Neutrophil (primary cell): ENCODE data around the gene TTLL5.

Experiments used
- H3K27ac ChIP-seq: fragments of 200-600 bp; sonication (generic); 2 replicates; pipeline ENCODE4 v1.5.1; 2016; ENCODE audit warnings: mild to moderate bottlenecking, moderate library complexity
- H3K27me3 ChIP-seq: fragments of 200-600 bp; sonication (generic); 2 replicates; pipeline ENCODE4 v1.6.0; 2016; ENCODE audit warnings: mild to moderate bottlenecking
- H3K36me3 ChIP-seq: fragments of 200-600 bp; sonication (generic); 2 replicates; pipeline ENCODE4 v1.5.1; 2017
- H3K4me1 ChIP-seq, 2 experiments: fragments of 200-600 bp in 1 of 2; sonication (generic) in 1 of 2; 1 replicate in 1 of 2; 2 replicates in 1 of 2; pipeline versions ENCODE4 v1.5.1 to v1.6.1; 2013 to 2016; ENCODE audit warnings: low read depth in 1 of 2, low read length in 1 of 2, mild to moderate bottlenecking in 1 of 2, moderate library complexity in 1 of 2; ENCODE audit not compliant: control insufficient read depth in 1 of 2, insufficient read depth in 1 of 2
- H3K4me3 ChIP-seq, 2 experiments: fragments of 200-600 bp in 1 of 2; sonication (generic) in 1 of 2; 1 replicate in 1 of 2; 2 replicates in 1 of 2; pipeline ENCODE4 v1.5.1; 2013 to 2016; ENCODE audit warnings: low read depth in 1 of 2, low read length in 1 of 2, mild to moderate bottlenecking in 1 of 2, moderate library complexity in 1 of 2
- H3K9me3 ChIP-seq: fragments of 200-600 bp; sonication (generic); 2 replicates; pipeline ENCODE4 v1.5.1; 2016
- TF ChIP-seq, protein P1 (sequence below): fragments of 200-600 bp; sonication (generic); IDR thresholded peaks from 2 replicates; pipeline ENCODE4 v1.5.1; 2016; ENCODE audit warnings: antibody characterized with exemption

TTLL5 gene

DNA sequence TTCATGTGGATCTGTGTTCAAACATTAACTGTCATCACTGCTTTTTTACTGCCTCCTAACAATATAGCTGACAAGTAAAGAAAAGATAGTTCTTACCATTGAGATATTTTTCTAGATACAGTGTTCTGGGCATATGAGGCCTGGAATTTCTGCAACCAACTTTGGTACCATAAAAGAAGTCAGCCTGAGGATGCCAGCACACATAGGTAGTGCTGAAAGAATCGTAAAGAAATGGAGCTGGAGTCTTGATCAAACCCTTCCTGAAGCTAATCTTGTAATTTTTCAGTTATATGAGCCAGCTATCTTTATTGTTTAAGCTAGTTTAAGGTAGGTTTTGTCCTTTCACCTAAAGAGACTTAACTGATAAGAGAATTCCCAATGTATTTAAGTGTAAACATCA is 11.7 kb upstream of the TTLL5 start:
- Histone ChIP-seq H3K4me1 (no peaks in the 10 kb centered on the region), H3K4me3 (no peak overlapping the region), H3K9me3 (no peaks in the 10 kb centered on the region), H3K27ac (no peak overlapping the region), H3K36me3 (peaks cover 45% of the 10 kb centered on the region), H3K27me3 (no peaks in the 10 kb centered on the region)
- TF ChIP-seq, protein P1, sequence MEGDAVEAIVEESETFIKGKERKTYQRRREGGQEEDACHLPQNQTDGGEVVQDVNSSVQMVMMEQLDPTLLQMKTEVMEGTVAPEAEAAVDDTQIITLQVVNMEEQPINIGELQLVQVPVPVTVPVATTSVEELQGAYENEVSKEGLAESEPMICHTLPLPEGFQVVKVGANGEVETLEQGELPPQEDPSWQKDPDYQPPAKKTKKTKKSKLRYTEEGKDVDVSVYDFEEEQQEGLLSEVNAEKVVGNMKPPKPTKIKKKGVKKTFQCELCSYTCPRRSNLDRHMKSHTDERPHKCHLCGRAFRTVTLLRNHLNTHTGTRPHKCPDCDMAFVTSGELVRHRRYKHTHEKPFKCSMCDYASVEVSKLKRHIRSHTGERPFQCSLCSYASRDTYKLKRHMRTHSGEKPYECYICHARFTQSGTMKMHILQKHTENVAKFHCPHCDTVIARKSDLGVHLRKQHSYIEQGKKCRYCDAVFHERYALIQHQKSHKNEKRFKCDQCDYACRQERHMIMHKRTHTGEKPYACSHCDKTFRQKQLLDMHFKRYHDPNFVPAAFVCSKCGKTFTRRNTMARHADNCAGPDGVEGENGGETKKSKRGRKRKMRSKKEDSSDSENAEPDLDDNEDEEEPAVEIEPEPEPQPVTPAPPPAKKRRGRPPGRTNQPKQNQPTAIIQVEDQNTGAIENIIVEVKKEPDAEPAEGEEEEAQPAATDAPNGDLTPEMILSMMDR = no peak

DNA sequence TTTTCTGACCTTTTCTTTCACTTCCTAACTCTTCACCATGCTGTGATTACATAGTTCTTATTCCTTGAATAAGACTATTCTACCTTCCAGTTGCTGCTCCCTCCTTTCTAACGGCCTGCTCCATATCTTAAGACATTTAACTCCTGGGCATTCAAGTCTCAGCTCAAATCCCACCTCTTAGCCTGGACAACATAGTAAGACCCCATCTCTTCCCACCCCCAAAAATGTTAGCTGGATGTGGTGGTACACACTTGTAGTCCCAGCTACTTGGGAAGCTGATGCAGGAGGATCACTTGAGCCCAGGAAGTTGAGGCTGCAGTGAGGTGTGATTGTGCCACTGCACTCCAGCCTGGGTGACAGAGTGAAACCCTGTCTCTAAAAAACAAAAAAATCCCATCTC is 11.3 kb upstream of the TTLL5 start:
- no peak overlapping the region for H3K4me3 ChIP-seq
- H3K27ac ChIP-seq = no peak overlapping the region
- no peaks in the 10 kb centered on the region for H3K27me3 ChIP-seq
- TF ChIP-seq, protein P1 = no peak
- peaks cover 45% of the 10 kb centered on the region for H3K36me3 ChIP-seq
- H3K4me1 ChIP-seq = no peaks in the 10 kb centered on the region
- H3K9me3 ChIP-seq = no peaks in the 10 kb centered on the region

DNA sequence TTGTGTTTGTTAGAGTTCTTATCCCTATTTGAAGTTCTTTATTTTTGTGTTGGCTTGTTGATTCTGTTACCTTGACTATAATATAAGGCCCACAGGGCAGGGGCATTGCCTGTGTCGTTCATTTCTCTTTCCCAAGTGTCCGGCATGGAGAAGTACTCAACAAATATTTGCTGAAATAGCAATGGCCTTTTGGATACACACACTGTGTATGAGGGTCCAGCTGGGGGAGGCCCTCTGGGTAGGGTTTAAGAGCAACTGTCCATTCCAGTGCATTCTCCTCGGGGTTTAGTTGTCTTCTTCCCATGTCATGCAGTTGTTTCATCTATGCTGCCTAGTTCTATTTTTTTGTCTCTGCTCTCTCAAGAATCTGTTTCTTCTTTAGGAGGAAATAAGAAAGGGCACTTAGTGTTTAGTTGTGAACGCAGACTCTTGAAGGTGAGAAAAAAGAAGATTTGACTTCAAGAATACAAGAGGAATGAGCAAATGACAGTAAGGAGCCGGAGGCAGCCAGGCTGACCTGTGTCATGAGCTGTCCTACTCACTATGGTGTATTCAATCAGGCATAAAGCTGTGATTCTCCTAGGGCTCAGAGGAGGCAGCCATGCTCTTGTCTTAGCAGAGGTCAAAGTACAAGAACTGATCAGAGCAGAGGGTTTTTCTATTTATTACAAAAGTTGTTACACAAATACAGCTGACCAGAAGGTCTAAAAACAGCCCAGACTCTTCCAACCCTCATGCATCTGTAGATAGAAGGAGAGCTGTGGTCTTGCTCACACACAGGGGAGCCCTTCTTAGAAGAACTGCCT is 10.6 kb upstream of the TTLL5 start:
- TF ChIP-seq, protein P1 = no peak
- H3K36me3 ChIP-seq = peaks cover 45% of the 10 kb centered on the region
- no peaks in the 10 kb centered on the region for H3K27me3 ChIP-seq
- no peak overlapping the region for H3K27ac ChIP-seq
- H3K4me1 ChIP-seq = no peaks in the 10 kb centered on the region
- no peaks in the 10 kb centered on the region for H3K9me3 ChIP-seq
- H3K4me3 ChIP-seq = no peak overlapping the region

DNA sequence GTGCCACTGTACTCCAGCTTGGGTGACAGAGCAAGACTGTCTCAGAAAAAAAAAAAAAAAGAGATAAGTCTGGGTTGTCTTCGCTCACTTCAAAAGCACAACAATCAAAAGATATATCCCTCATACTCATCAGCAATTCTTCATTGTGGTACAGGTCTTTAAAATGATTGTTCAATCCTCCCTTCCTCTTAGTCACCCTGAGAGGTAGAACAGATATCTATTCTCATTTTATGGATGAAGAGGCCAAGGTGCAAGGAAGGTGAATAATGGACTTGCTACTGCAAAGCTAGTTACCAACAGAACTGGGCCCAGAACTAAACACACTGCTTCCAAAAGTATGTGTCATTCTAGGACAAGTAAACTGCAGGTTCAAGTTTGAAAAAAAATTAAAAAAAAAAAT is 7.5 kb upstream of the TTLL5 start:
- Histone ChIP-seq H3K4me1 (no peaks in the 10 kb centered on the region), H3K4me3 (no peak overlapping the region), H3K9me3 (no peaks in the 10 kb centered on the region), H3K27me3 (no peaks in the 10 kb centered on the region), H3K36me3 (peaks cover 42% of the 10 kb centered on the region), H3K27ac (no peak overlapping the region)
- TF ChIP-seq, protein P1 = no peak

DNA sequence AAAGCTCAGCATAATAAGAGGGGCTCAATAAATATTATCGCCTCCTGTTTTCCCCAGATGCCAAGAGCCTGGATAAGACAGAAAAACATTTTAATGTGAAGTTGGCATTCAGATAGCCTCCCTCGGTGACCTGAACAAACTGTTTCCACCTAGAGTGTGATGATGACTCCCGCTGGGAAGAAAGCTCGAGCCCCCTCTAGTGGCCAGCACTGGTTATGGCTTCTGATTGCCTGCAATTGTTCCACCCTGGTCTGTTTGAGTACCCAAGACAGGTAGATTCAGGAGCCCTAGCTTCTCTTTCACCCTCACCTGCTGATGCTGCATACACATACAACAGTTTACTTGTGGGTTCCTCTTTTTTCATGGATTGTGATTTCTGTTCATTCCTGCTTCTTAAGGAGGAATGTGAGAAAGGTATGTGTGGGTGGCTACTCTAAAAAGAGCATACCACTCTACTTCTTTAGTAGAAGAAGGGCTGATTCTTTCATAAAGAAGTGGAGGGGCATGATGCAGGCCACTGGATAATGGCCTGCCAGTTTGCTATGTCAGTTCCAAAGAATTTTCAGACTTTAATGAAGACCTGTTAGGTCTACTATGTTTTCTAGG is 6.8 kb upstream of the TTLL5 start:
- Histone ChIP-seq H3K27me3 (no peaks in the 10 kb centered on the region), H3K36me3 (peaks cover 39% of the 10 kb centered on the region), H3K4me1 (no peaks in the 10 kb centered on the region), H3K9me3 (no peaks in the 10 kb centered on the region), H3K27ac (no peak overlapping the region), H3K4me3 (no peak overlapping the region)
- TF ChIP-seq, protein P1 = peak; percentile 89
